IMR-90 (cell line): ENCODE data around the gene CAMK2N1. TPM values are rescaled to one million over a fixed set of nuclear protein-coding genes. Genes with fewer than 3 reads are reported as not detected.

Experiments used
- ATAC-seq: fragments of 200-7000 bp; cut with Tn5 transposase; 2 replicates; pipeline ENCODE4 v1.9.1; 2020; ENCODE audit warnings: low read depth, mild to moderate bottlenecking, moderate library complexity
- BruUV-seq: library from RNA; stranded (reverse); fragments of 400-500 nt; replicated peaks from 2 replicates; lab custom pipeline; 2021; lab: Mats Ljungman, UMichigan
- CTCF ChIA-PET: fragments of 300-600 bp; formaldehyde crosslinking; extraction: SDS; loops from one replicate; lab custom pipeline; 2021; ENCODE audit warnings: antibody characterized with exemption; lab: Yijun Ruan, JAX
- POLR2A ChIA-PET: fragments of 300-600 bp; sonication (Branson Sonifier 250); formaldehyde crosslinking; loops from one replicate; lab custom pipeline; 2022; ENCODE audit warnings: antibody characterized with exemption; ENCODE audit not compliant: unreplicated experiment; lab: Charles Lee
- DNase-seq: peaks from one replicate; pipeline ENCODE4 v3.0.0; 2013
- H2AFZ ChIP-seq: replicated peaks from 2 replicates; pipeline ENCODE3; 2013; ENCODE audit warnings: low read length, mild to moderate bottlenecking; ENCODE audit not compliant: poor library complexity
- H2AK5ac ChIP-seq: 2 replicates; pipeline ENCODE4 v1.6.1; 2013; ENCODE audit warnings: low read depth, low read length, inconsistent platforms
- H2AK9ac ChIP-seq: replicated peaks from 2 replicates; pipeline ENCODE3; 2013; ENCODE audit warnings: mild to moderate bottlenecking, low read depth, low read length, moderate library complexity; ENCODE audit not compliant: poor library complexity
- H2BK120ac ChIP-seq: 2 replicates; pipeline ENCODE4 v1.6.1; 2013; ENCODE audit warnings: low read depth, low read length, inconsistent platforms
- H2BK15ac ChIP-seq: 3 replicates; pipeline ENCODE4 v1.6.1; 2013; ENCODE audit warnings: low read depth, low read length, inconsistent platforms
- H2BK20ac ChIP-seq: 2 replicates; pipeline ENCODE4 v1.6.1; 2013; ENCODE audit warnings: low read depth, mild to moderate bottlenecking, inconsistent platforms, low read length, moderate library complexity
- H2BK5ac ChIP-seq: 2 replicates; pipeline ENCODE4 v1.6.1; 2013; ENCODE audit warnings: mild to moderate bottlenecking, low read depth, low read length, inconsistent platforms; ENCODE audit not compliant: poor library complexity, severe bottlenecking
- H3K14ac ChIP-seq: replicated peaks from 2 replicates; pipeline ENCODE4 v1.6.1; 2013; ENCODE audit warnings: low read depth, low read length, inconsistent platforms
- H3K18ac ChIP-seq: 2 replicates; pipeline ENCODE4 v1.6.1; 2013; ENCODE audit warnings: low read depth, low read length, control low read depth
- H3K23ac ChIP-seq: 2 replicates; pipeline ENCODE4 v1.6.1; 2013; ENCODE audit warnings: low read depth, low read length, inconsistent platforms
- H3K27ac ChIP-seq: 2 replicates; pipeline ENCODE4 v1.5.1; 2013; ENCODE audit warnings: mild to moderate bottlenecking, control low read depth, low read length; ENCODE audit not compliant: insufficient read depth
- H3K27me3 ChIP-seq: 2 replicates; pipeline ENCODE4 v1.6.1; 2013; ENCODE audit warnings: low read length; ENCODE audit not compliant: control insufficient read depth, insufficient read depth
- H3K36me3 ChIP-seq: 2 replicates; pipeline ENCODE4 v1.6.1; 2013; ENCODE audit warnings: low read length, mixed read lengths; ENCODE audit not compliant: control insufficient read depth, insufficient read depth
- H3K4ac ChIP-seq: 2 replicates; pipeline ENCODE4 v1.6.1; 2013; ENCODE audit warnings: low read depth, low read length, inconsistent platforms
- H3K4me1 ChIP-seq: 2 replicates; pipeline ENCODE4 v1.6.1; 2013; ENCODE audit warnings: low read length, mixed read lengths; ENCODE audit not compliant: control insufficient read depth, insufficient read depth
- H3K4me2 ChIP-seq: 2 replicates; pipeline ENCODE4 v1.6.1; 2013; ENCODE audit warnings: low read depth, mild to moderate bottlenecking, control low read depth, low read length, moderate library complexity
- H3K4me3 ChIP-seq: 2 replicates; pipeline ENCODE4 v1.5.1; 2013; ENCODE audit warnings: low read depth, mild to moderate bottlenecking, control low read depth, low read length, moderate library complexity; ENCODE audit not compliant: insufficient read depth
- H3K56ac ChIP-seq: 2 replicates; pipeline ENCODE4 v1.6.1; 2013; ENCODE audit warnings: low read length, inconsistent platforms; ENCODE audit not compliant: insufficient read depth; ENCODE audit errors: extremely low read depth
- H3K79me1 ChIP-seq, 2 experiments: 2 replicates each; pipeline ENCODE4 v1.6.1; 2013; ENCODE audit warnings: low read length in 2 of 2, inconsistent platforms in 1 of 2, low read depth in 1 of 2
- H3K9ac ChIP-seq: 2 replicates; pipeline ENCODE4 v1.6.1; 2013; ENCODE audit warnings: low read depth, low read length, control low read depth
- H3K9me1 ChIP-seq: 2 replicates; pipeline ENCODE4 v1.6.1; 2013; ENCODE audit warnings: low read length, inconsistent platforms; ENCODE audit not compliant: insufficient read depth
- H3K9me3 ChIP-seq: 2 replicates; pipeline ENCODE4 v1.6.1; 2013; ENCODE audit warnings: low read length; ENCODE audit not compliant: control insufficient read depth, insufficient read depth
- H4K20me1 ChIP-seq: 2 replicates; pipeline ENCODE4 v1.6.1; 2013; ENCODE audit warnings: low read length, inconsistent platforms; ENCODE audit not compliant: insufficient read depth
- H4K5ac ChIP-seq: 2 replicates; pipeline ENCODE4 v1.6.1; 2013; ENCODE audit warnings: mild to moderate bottlenecking, low read depth, low read length, control low read depth
- H4K8ac ChIP-seq, 2 experiments: 2 replicates each; pipeline ENCODE4 v1.6.1; 2013; ENCODE audit warnings: low read depth in 2 of 2, low read length in 2 of 2, control low read depth in 1 of 2, inconsistent platforms in 1 of 2
- H4K91ac ChIP-seq: 2 replicates; pipeline ENCODE4 v1.6.1; 2013; ENCODE audit warnings: low read depth, low read length, inconsistent platforms; ENCODE audit not compliant: insufficient read depth
- FOS ChIP-seq: fragments of 150-350 bp; IDR thresholded peaks from 2 replicates; pipeline ENCODE4 v1.6.1; 2016; ENCODE audit warnings: low read depth, low read length
- MAFK ChIP-seq: IDR thresholded peaks from 2 replicates; pipeline ENCODE4 v1.6.1; 2012; ENCODE audit warnings: low read depth, low read length, improper control_type of control experiment
- SMC3 ChIP-seq: fragments of 150-350 bp; IDR thresholded peaks from 2 replicates; pipeline ENCODE4 v1.6.1; 2016; ENCODE audit warnings: low read depth, mild to moderate bottlenecking, antibody characterized with exemption, low read length, moderate library complexity
- WGBS, 2 experiments: methylation state at CpG; one replicate each; pipeline versions ENCODE4 v1.1.5 to v1.1.7; 2013; ENCODE audit warnings: missing lambda C conversion rate in 2 of 2; ENCODE audit not compliant: insufficient read length in 1 of 2; ENCODE audit errors: extremely low coverage in 2 of 2; 5-methylcytosine and 5-hydroxymethylcytosine counted together
- dilution Hi-C: fragments of 300-500 bp; cut with HindIII; formaldehyde crosslinking; loops from one replicate; pipeline ENCODE4 v1.14.3; 2018; ENCODE audit warnings: low sequenced_read_pairs; ENCODE audit not compliant: unreplicated experiment
- in situ Hi-C: fragments of 300-500 bp; cut with MboI; formaldehyde crosslinking; loops from 3 replicates; pipeline ENCODE4 v1.14.3; 2019; ENCODE audit warnings: low sequenced_read_pairs, inconsistent platforms, mixed read lengths
- intact Hi-C: fragments of 100-400 bp; cut with micrococcal nuclease; formaldehyde crosslinking; loops from 2 replicates; pipeline ENCODE4 v1.10.0; 2022
- polyA plus RNA-seq, 3 experiments: library from polyadenylated mRNA; depleted of rRNA; stranded (reverse); fragments of >200 nt; gene quantifications; 2 replicates each; pipeline ENCODE4 v1.2.3, GENCODE V29; 2012; ENCODE audit warnings: low replicate concordance in 1 of 3
- total RNA-seq: library from RNA; depleted of rRNA; stranded (reverse); fragments of >200 nt; gene quantifications from 2 replicates; pipeline ENCODE4 v1.2.3, GENCODE V29; 2012

CAMK2N1 gene
- total and polyA plus RNA-seq, 2 of the 4 experiments (the other 2 are of a cell fraction), result 10.2 to 44.4 TPM

- no peak for TF ChIP-seq MAFK
Measured at GRCh38 chr1:20511518-20512428, 25.8 kb upstream of the CAMK2N1 start (continued).

GRCh38 chr1:20508411-20508771 lies 22.4 kb upstream of the CAMK2N1 start:
- no TSS peak for BruUV-seq
- no peak overlapping the region for H3K23ac ChIP-seq
- peak overlapping the region; percentile 84 for H3K4ac ChIP-seq
- peak overlapping the region; percentile 88; the same call in 1 of the 2 replicates for H4K91ac ChIP-seq
- 0 out of 2 replicates have a peak overlapping the region, but pooled peaks have one; percentile 5 for H2BK120ac ChIP-seq
- peak overlapping the region; percentile 86 for H3K9ac ChIP-seq
- H4K5ac ChIP-seq, result peak overlapping the region; percentile 95
- H3K9me3 ChIP-seq, result no peaks in the 10 kb centered on the region
- no peak for ATAC-seq
- peaks cover 3% of the 10 kb centered on the region; the same call in 1 of the 2 replicates for H3K36me3 ChIP-seq
- no peak overlapping the region for H2AK9ac ChIP-seq
- CTCF ChIA-PET, result no interaction called here
- intact Hi-C loops (no loop called here), in situ Hi-C loops (no loop called here), dilution Hi-C loops (no loop called here)
- peaks cover 3% of the 10 kb centered on the region for H3K4me1 ChIP-seq
- POLR2A ChIA-PET, result no interaction called here
- peaks cover 26 to 42% of the 10 kb centered on the region in 2 experiments for H3K79me1 ChIP-seq
- TF ChIP-seq FOS (no peak), SMC3 (no peak)
- peak overlapping the region; percentile 97 for H2AFZ ChIP-seq
- peak overlapping the region; percentile 87 for H3K4me2 ChIP-seq
- H3K14ac ChIP-seq, result peak overlapping the region; percentile 91
- WGBS, 2 experiments, result no CpG with 5 or more reads among the region's 5 CpGs
- H4K8ac ChIP-seq, result peak overlapping the region; percentile 99 to 100
- no peak for DNase-seq
- peak overlapping the region; percentile 75 for H2BK5ac ChIP-seq
- H3K27me3 ChIP-seq, result peaks cover 9% of the 10 kb centered on the region
- peak overlapping the region; percentile 88 for H3K4me3 ChIP-seq
- peak overlapping the region; percentile 37 for H3K18ac ChIP-seq
- no peak overlapping the region; the same call in 1 of the 2 replicates for H2AK5ac ChIP-seq
- peak overlapping the region; percentile 91 for H3K27ac ChIP-seq
- H3K9me1 ChIP-seq, result no peaks in the 10 kb centered on the region
- no peak overlapping the region for H2BK20ac ChIP-seq
- no peak overlapping the region; the same call in 2 of the 3 replicates for H2BK15ac ChIP-seq
- H4K20me1 ChIP-seq, result no peaks in the 10 kb centered on the region; the same call in 1 of the 2 replicates
- H3K56ac ChIP-seq, result no peak overlapping the region
